IMR-90 (cell line): ENCODE measurements around the gene TCF20.

Experiments used
- BHLHE40 ChIP-seq: fragments of 150-350 bp; IDR thresholded peaks from 2 replicates; pipeline ENCODE4 v1.6.1; 2016; ENCODE audit warnings: mild to moderate bottlenecking, low read depth, low read length
- CHD1 ChIP-seq: IDR thresholded peaks from 2 replicates; pipeline ENCODE4 v1.6.1; 2012; ENCODE audit warnings: low read depth, low read length, improper control_type of control experiment
- POLR2A ChIP-seq: IDR thresholded peaks from 2 replicates; pipeline ENCODE4 v1.6.1; 2012; ENCODE audit warnings: mild to moderate bottlenecking, low read depth, low read length
- TF ChIP-seq, protein P1 (sequence below): fragments of 150-350 bp; IDR thresholded peaks from 2 replicates; pipeline ENCODE4 v1.6.1; 2017; ENCODE audit warnings: mild to moderate bottlenecking, antibody characterized with exemption, low read length, low read depth
- TF ChIP-seq, protein P2 (sequence below): conservative IDR thresholded peaks from 2 replicates; pipeline ENCODE4 v1.5.1; 2012; ENCODE audit warnings: mild to moderate bottlenecking, low read depth, low read length, improper control_type of control experiment
- TF ChIP-seq, protein P3 (sequence below): fragments of 150-350 bp; IDR thresholded peaks from 2 replicates; pipeline ENCODE4 v1.6.1; 2016; ENCODE audit warnings: low read depth, mild to moderate bottlenecking, low read length, moderate library complexity, borderline replicate concordance

DNA sequence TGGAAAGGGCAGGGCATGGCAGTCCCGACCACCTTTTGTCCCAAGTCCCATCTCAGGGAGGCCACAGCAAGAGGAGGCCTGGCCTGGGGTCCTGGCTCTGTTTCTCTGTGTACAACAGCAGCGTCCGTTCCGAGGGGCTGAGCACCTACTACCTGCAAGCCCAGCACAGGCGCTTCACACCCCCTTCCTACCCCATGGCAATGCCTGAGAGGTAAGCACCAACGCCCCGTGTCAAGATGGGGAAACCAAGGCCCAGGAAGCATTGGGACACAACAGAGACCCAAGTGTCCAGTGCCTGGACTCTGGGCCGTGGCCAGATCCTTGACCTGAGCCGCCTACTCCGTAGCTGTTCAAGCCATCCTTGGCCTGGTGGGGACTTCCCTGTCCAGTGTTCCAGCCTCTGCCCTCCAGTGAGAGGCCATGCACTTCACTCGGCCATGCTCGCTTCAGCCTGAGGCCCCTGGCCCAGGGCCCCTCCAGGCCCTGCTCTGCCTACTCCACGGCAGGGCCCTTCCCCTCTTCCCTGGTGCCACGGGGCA is 14.3 kb upstream of the TCF20 start:
- TF ChIP-seq, protein P1, sequence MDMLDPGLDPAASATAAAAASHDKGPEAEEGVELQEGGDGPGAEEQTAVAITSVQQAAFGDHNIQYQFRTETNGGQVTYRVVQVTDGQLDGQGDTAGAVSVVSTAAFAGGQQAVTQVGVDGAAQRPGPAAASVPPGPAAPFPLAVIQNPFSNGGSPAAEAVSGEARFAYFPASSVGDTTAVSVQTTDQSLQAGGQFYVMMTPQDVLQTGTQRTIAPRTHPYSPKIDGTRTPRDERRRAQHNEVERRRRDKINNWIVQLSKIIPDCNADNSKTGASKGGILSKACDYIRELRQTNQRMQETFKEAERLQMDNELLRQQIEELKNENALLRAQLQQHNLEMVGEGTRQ, result no peak
- TF ChIP-seq, protein P2, sequence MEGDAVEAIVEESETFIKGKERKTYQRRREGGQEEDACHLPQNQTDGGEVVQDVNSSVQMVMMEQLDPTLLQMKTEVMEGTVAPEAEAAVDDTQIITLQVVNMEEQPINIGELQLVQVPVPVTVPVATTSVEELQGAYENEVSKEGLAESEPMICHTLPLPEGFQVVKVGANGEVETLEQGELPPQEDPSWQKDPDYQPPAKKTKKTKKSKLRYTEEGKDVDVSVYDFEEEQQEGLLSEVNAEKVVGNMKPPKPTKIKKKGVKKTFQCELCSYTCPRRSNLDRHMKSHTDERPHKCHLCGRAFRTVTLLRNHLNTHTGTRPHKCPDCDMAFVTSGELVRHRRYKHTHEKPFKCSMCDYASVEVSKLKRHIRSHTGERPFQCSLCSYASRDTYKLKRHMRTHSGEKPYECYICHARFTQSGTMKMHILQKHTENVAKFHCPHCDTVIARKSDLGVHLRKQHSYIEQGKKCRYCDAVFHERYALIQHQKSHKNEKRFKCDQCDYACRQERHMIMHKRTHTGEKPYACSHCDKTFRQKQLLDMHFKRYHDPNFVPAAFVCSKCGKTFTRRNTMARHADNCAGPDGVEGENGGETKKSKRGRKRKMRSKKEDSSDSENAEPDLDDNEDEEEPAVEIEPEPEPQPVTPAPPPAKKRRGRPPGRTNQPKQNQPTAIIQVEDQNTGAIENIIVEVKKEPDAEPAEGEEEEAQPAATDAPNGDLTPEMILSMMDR, result no peak
- TF ChIP-seq CHD1, result no peak
- TF ChIP-seq, protein P3, sequence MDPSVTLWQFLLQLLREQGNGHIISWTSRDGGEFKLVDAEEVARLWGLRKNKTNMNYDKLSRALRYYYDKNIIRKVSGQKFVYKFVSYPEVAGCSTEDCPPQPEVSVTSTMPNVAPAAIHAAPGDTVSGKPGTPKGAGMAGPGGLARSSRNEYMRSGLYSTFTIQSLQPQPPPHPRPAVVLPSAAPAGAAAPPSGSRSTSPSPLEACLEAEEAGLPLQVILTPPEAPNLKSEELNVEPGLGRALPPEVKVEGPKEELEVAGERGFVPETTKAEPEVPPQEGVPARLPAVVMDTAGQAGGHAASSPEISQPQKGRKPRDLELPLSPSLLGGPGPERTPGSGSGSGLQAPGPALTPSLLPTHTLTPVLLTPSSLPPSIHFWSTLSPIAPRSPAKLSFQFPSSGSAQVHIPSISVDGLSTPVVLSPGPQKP, result no peak
- TF ChIP-seq BHLHE40, result no peak
- no peak for TF ChIP-seq POLR2A
